ENCODE results near the gene PPP1R9B.

GRCh38 chr17:50183421-50183994 lies 33.0 kb upstream of the PPP1R9B start:
- TF ChIP-seq POLR2AphosphoS5 (IDR thresholded peaks at IDR 0.05): no peak
- TF ChIP-seq, protein P1, sequence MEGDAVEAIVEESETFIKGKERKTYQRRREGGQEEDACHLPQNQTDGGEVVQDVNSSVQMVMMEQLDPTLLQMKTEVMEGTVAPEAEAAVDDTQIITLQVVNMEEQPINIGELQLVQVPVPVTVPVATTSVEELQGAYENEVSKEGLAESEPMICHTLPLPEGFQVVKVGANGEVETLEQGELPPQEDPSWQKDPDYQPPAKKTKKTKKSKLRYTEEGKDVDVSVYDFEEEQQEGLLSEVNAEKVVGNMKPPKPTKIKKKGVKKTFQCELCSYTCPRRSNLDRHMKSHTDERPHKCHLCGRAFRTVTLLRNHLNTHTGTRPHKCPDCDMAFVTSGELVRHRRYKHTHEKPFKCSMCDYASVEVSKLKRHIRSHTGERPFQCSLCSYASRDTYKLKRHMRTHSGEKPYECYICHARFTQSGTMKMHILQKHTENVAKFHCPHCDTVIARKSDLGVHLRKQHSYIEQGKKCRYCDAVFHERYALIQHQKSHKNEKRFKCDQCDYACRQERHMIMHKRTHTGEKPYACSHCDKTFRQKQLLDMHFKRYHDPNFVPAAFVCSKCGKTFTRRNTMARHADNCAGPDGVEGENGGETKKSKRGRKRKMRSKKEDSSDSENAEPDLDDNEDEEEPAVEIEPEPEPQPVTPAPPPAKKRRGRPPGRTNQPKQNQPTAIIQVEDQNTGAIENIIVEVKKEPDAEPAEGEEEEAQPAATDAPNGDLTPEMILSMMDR (IDR thresholded peaks at IDR 0.05): no peak
- TF ChIP-seq POLR2A (IDR thresholded peaks at IDR 0.05): no peak

Data from prostate gland (tissue), 2 donors.